Stimulated activated naive B cell treated with anti-CD40 and anti-IgM and Interleukin-4, amounts not matched to agents 10 μg/mL and 1 μg/mL and 100 μg/mL, for 72 hours (primary cell): Measurements from ENCODE around the gene PRR14.

Experiments
- ATAC-seq, 2 donors: fragments of 150-1000 bp; cut with Tn5 transposase; replicated peaks; 2 replicates each; pipeline ENCODE4 v1.10.0; 2021; ENCODE audit warnings: moderate library complexity in 1 of 2
- DNase-seq: peaks from one replicate; pipeline ENCODE4 v3.0.0; 2021
- H3K27ac Mint-ChIP-seq: one replicate; pipeline ENCODE4 v1.8.0; 2022; ENCODE audit warnings: mild to moderate bottlenecking, mixed read lengths
- H3K27me3 Mint-ChIP-seq, 2 donors: one replicate each; pipeline ENCODE4 v1.8.0; 2022; ENCODE audit warnings: mixed read lengths in 2 of 2
- H3K36me3 Mint-ChIP-seq, 2 donors: one replicate each; pipeline ENCODE4 v1.8.0; 2022; ENCODE audit warnings: mixed read lengths in 2 of 2, mild to moderate bottlenecking in 1 of 2
- H3K4me1 Mint-ChIP-seq, 2 donors: one replicate each; pipeline ENCODE4 v1.8.0; 2022; ENCODE audit warnings: mixed read lengths in 2 of 2, mild to moderate bottlenecking in 1 of 2
- H3K4me3 Mint-ChIP-seq, 2 donors: one replicate each; pipeline ENCODE4 v1.8.0; 2022; ENCODE audit warnings: mild to moderate bottlenecking in 2 of 2, mixed read lengths in 2 of 2, moderate library complexity in 1 of 2
- H3K9me3 Mint-ChIP-seq, 2 donors: one replicate each; pipeline ENCODE4 v1.8.0; 2022; ENCODE audit warnings: mixed read lengths in 2 of 2, mild to moderate bottlenecking in 1 of 2

Gene PRR14

DNA sequence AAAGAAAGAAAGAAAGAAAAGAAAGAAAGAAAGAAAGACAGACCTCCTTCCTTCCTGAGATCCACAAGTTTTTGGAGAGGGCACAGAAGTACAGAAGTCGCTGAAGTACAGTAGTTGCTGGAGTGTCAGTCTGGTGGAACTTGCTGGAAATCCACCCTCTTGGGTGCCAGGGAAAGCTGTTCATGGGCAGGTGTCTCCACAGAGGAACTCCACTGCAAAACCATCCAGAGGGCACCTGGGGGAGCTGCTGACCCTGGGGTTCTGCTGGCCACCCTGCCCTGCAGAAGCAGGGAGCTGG, 3.5 kb upstream of the PRR14 start:
- H3K27me3 Mint-ChIP-seq, result no peaks in the 10 kb centered on the region
- H3K4me1 Mint-ChIP-seq, result peaks cover 14 to 23% of the 10 kb centered on the region in 2 donors
- peaks cover 2 to 9% of the 10 kb centered on the region in 2 donors for H3K36me3 Mint-ChIP-seq
- H3K27ac Mint-ChIP-seq, result no peak overlapping the region
- H3K9me3 Mint-ChIP-seq, result no peaks in the 10 kb centered on the region
- ATAC-seq (no peak), DNase-seq (no peak)
- no peak overlapping the region for H3K4me3 Mint-ChIP-seq

DNA sequence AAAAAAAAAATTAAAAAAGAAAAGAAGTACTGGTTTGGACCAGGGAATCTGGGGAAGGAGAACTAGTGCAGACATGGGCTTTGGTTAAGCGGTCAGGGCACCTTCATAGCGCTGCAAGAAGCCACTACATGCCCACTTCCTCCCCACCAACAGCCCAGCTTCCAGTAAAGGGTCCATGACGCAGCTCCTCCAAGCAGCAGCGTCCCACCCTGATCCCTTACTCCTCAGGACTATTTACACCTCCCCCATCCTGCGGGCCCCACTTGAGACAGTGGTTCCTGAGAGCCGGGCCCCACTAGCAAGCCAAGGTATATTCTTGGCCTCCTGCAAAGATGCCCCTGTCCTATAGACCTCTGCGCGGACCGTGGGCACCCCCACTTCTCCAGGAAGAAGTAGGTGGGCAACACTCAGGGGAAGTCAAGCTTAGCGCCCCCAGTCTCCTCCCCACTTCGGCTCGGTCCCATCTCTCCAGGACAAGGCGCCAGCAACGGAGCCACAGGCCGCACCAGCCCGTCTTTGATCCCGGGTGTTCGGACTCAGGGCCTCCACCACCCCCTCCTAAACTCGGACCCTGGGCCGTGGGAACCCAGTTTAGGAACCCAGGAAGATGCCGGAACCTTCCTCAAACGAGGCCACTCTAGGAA, 913 bp upstream of the PRR14 start:
- peak; percentile 1 to 3 for ATAC-seq
- H3K27ac Mint-ChIP-seq, result peak overlapping the region; percentile 99
- H3K9me3 Mint-ChIP-seq, result no peaks in the 10 kb centered on the region
- DNase-seq, result peak; percentile 27
- H3K4me1 Mint-ChIP-seq, result peaks cover 24 to 26% of the 10 kb centered on the region in 2 donors
- peaks cover 14 to 27% of the 10 kb centered on the region in 2 donors for H3K36me3 Mint-ChIP-seq
- peak overlapping the region; percentile 95 to 96 for H3K4me3 Mint-ChIP-seq
- no peaks in the 10 kb centered on the region for H3K27me3 Mint-ChIP-seq

DNA sequence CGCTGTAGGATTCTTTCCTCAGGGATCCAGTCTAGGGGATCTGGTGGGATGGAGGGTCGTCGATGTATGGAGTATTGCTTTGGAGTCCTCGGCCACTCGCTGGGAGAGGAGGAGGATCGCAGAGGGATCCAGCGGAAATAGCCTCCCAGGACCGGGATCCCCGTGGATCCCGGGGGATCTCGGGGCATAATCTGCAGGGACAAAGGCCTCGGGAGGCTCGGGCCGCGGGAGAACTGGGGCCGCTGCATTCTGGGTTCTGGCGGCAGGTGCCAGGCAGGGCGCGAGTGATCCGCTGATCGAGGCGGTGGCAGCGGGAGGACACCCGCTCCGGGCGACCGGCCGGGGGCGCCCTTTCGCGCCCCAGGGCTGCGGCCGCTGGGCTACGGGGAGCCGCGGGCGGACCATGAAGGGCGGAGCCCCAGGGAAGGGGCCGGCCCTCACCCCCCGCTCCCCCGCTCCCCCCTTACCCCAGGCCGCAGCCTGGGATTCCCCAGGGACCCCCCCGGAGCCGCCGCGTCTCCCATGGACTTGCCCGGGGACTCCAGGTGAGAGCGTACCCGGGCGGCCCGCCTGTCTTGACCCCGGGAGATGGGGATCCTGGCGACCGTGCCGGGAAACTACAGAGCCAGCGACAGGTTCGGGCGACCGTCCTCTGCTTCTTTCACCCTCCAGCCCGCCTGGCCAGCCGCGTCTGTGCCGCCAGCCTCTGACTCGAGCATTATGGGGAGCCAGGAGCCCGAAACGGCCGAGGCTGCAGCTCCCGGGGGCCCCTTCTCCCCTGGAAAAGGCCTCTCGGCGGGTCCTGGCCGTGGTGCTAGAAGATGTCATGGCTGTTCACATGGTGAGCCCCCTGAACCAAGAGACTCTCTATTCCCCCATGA, 604 bp downstream of the PRR14 start:
- peaks cover 23 to 40% of the 10 kb centered on the region in 2 donors for H3K36me3 Mint-ChIP-seq
- H3K27me3 Mint-ChIP-seq, result no peaks in the 10 kb centered on the region
- peak overlapping the region; percentile 99 for H3K27ac Mint-ChIP-seq
- no peaks in the 10 kb centered on the region for H3K9me3 Mint-ChIP-seq
- ATAC-seq, result peak; percentile 70 to 76
- H3K4me1 Mint-ChIP-seq, result peaks cover 25 to 32% of the 10 kb centered on the region in 2 donors
- H3K4me3 Mint-ChIP-seq, result peak overlapping the region; percentile 95 to 96
- DNase-seq, result peak; percentile 79

DNA sequence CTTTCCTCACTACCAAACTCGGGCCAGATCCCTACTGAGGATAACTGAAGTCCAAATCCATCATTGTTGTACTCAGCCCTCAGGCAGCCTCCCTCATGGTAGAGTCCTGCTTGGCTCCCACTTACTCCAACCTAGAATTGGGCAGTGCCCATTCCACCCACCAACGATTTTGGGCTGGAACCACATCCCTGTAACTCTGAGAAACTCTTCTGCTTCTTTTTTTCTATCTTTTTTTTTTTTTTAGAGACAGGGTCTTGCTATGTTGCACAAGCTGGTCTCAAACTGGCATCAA, 1.2 kb downstream of the PRR14 start:
- peaks cover 29 to 38% of the 10 kb centered on the region in 2 donors for H3K4me1 Mint-ChIP-seq
- no peaks in the 10 kb centered on the region for H3K9me3 Mint-ChIP-seq
- H3K4me3 Mint-ChIP-seq, result peak overlapping the region; percentile 95 to 96
- no peaks in the 10 kb centered on the region for H3K27me3 Mint-ChIP-seq
- peaks cover 23 to 46% of the 10 kb centered on the region in 2 donors for H3K36me3 Mint-ChIP-seq
- no peak for DNase-seq
- peak overlapping the region; percentile 96 for H3K27ac Mint-ChIP-seq
- no peak for ATAC-seq

DNA sequence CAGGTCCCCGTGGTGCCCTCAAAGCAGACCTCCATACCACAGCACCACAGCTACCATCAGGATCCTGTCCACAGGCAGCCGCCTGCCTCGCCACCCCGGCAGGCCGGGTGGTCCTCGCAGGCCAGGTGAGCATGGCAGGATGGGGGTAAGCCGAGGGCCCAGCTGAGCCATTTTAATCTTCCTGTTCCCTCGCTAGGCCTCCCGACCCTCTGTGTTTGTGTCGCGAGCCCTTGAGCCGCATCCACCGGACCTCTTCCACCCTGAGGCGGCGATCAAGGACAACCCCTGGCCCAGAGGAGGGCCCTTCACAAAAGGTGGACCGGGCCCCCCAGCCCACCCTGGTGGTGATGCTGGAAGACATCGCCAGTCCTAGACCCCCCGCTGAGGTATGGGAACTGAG, 2.0 kb downstream of the PRR14 start:
- peaks cover 34 to 45% of the 10 kb centered on the region in 2 donors for H3K4me1 Mint-ChIP-seq

DNA sequence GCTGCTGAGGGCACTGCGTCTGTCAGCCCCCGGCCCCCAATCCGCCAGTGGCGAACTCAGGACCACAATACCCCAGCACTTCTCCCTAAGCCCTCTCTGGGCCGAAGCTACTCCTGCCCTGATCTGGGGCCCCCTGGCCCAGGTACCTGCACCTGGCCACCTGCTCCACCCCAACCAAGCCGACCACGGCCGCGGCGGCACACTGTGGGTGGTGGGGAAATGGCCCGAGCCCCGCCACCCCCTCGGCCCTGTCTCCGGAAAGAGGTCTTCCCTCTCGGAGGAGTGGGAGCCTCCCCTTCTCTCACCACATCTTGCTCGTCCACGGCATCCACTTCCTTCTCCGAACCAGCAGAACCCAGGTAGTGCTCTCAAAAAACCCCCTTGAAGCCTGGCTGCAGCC, 4.1 kb downstream of the PRR14 start:
- no peak overlapping the region for H3K27ac Mint-ChIP-seq
- peaks cover 23 to 50% of the 10 kb centered on the region in 2 donors for H3K36me3 Mint-ChIP-seq
- H3K4me1 Mint-ChIP-seq, result peaks cover 32 to 42% of the 10 kb centered on the region in 2 donors

More for the DNA sequence above, 2.0 kb downstream of the PRR14 start:
- H3K9me3 Mint-ChIP-seq, result no peaks in the 10 kb centered on the region
- no peak for ATAC-seq
- H3K27ac Mint-ChIP-seq, result peak overlapping the region; percentile 96
- H3K27me3 Mint-ChIP-seq, result no peaks in the 10 kb centered on the region
- peaks cover 23 to 46% of the 10 kb centered on the region in 2 donors for H3K36me3 Mint-ChIP-seq
- peak overlapping the region; percentile 95 to 96 for H3K4me3 Mint-ChIP-seq
- DNase-seq, result no peak

DNA sequence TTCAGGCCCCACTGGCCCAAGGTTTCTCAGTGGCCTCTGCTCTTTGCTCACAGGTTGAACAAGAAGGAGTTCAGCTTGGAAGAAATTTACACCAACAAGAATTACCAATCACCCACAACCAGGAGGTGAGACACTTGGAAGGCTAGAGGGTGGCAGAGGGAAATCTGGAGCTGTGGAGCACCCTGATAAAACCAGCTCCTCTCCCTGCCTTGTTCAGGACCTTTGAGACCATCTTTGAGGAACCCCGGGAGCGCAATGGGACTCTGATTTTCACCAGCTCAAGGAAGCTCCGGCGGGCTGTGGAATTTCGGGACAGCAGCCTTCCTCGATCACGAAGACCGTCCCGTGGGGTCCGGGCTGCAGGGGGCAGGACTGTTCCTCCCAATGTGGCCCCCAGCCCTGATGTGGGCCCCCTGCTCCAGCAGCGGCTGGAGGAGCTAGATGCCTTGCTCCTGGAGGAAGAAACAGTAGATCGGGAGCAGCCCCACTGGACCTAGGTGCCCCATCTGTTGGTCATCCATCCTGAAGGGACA, 5.1 kb downstream of the PRR14 start:
- DNase-seq (no peak), ATAC-seq (no peak)
- Mint-ChIP-seq H3K4me3 (no peak overlapping the region), H3K9me3 (no peaks in the 10 kb centered on the region), H3K4me1 (peaks cover 28 to 43% of the 10 kb centered on the region in 2 donors), H3K27me3 (no peaks in the 10 kb centered on the region), H3K27ac (peak overlapping the region; percentile 31), H3K36me3 (peaks cover 27 to 54% of the 10 kb centered on the region in 2 donors)

More for the DNA sequence above, 4.1 kb downstream of the PRR14 start:
- no peaks in the 10 kb centered on the region for H3K9me3 Mint-ChIP-seq
- DNase-seq (no peak), ATAC-seq (no peak)
- no peak overlapping the region for H3K4me3 Mint-ChIP-seq
- H3K27me3 Mint-ChIP-seq, result no peaks in the 10 kb centered on the region

DNA sequence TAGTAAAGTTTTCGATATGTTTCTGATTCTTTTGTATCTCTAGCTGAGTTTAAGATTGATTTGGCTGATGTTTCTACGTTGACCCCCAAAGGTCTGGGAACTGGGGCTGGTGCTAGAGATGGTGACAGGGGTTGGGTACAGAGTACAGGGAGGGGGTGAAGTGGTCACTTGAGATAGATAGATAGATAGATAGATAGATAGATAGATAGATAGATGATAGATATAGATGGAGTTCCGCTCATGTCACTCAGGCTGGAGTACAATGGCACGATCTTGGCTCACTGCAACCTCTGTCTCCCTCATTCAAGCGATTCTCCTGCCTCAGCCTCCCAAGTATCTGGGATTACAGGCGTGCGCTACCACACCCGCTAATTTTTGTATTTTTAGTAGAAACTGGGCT, 5.6 kb downstream of the PRR14 start:
- H3K36me3 Mint-ChIP-seq, result peaks cover 31 to 57% of the 10 kb centered on the region in 2 donors
- H3K9me3 Mint-ChIP-seq, result no peaks in the 10 kb centered on the region
- H3K27ac Mint-ChIP-seq, result peak overlapping the region; percentile 82
- DNase-seq (no peak), ATAC-seq (no peak)
- peaks cover 31 to 49% of the 10 kb centered on the region in 2 donors for H3K4me1 Mint-ChIP-seq
- H3K4me3 Mint-ChIP-seq, result no peak overlapping the region
- H3K27me3 Mint-ChIP-seq, result no peaks in the 10 kb centered on the region

DNA sequence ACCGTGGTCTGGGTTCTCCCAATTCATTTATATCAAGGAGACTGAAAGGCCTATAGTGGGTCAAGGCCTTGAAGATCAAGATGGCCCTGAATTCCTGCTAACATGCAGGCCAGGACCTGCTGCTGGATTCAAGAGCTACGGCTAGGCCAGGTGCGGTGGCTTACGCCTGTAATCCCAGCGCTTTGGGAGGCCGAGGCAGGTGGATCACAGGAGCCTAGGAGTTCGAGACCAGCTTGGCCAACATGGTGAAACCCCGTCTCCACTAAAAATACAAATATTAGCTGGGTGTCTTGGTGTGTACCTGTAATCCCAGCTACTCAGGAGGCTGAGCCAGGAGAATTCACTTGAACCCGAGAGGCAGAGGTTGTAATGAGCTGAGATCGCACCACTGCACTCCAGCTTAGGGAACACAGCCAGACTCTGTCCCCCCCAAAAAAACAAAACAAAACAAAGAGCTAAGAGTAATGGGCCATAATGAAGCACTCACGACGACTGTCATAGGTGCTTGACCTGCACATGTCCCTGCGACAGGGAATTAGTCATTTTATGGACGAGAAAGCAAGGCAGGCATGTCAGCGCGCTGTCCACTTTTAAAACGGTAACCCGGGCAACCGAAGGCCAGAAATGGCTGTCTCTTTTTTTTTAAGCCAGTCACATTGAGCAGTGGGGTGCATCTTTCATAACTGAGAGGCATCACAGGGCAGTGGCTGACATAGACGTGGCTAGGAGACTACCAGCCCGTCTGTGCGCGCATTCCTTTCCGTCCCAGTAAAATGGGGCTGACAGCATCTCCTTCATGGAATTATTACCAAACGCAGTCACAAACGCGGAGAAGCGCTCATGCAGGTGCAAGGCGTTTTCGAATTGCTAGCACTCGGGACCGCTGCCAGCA, 6.5 kb downstream of the PRR14 start:
- H3K36me3 Mint-ChIP-seq, result peaks cover 32 to 59% of the 10 kb centered on the region in 2 donors
- H3K27me3 Mint-ChIP-seq, result no peaks in the 10 kb centered on the region
- no peak for ATAC-seq
- H3K4me3 Mint-ChIP-seq, result peak overlapping the region; percentile 65 to 85
- H3K27ac Mint-ChIP-seq, result peak overlapping the region; percentile 87
- no peak for DNase-seq
- H3K4me1 Mint-ChIP-seq, result peaks cover 30 to 49% of the 10 kb centered on the region in 2 donors
- H3K9me3 Mint-ChIP-seq, result no peaks in the 10 kb centered on the region

DNA sequence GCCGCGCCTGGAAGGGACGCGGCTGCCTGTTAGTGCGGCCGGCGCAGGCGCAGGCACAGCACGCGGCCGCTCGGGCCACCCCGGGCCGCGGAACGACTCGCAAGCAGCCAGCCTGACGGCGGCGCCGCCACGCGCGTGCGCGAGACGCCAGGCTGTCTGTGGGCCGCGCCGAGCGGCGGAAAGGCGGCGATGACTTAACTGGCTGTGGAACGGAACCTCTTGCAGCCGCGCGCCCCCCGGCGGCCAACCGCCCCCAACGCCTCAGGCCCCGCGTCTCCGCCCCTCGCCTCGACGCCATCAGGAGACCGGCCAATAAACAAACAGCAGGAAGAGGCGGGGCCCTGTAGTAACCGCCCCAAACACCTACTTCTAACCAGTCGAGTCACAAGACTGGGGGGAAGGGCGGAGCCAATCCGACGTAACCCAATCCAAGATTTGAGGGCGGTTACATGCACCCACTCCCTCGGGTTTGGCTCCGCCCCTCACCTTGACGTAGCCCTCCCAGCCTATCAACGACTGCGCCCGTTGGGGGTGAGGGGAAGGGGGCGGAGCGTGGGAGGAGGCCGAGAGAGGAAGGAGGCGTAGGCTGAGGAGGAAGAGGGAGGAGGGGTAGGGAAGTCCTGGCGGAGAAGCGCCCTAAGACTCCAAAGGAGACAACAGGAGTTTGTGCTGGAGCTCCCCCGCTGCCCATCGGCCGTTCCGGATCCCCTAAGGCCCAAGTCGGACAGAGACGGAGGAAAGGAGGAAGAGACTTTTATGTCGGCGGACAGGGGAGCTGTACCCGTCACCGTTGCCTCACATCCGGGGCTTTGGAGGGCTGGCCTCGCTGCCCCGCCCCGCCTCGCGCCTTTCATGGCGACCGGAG, 7.3 kb downstream of the PRR14 start, which contains the start of gene FBRS:
Gene FBRS (plus strand): TSS at position 566 of the 865 bp plus-strand sequence. CDS start 1,088 bp downstream, outside the sequence.
- Mint-ChIP-seq H3K27me3 (no peaks in the 10 kb centered on the region), H3K27ac (peak within 1 kb of the TSS; percentile 99), H3K4me3 (peak within 1 kb of the TSS; percentile 85 to 91), H3K4me1 (peaks cover 26 to 46% of the 10 kb centered on the region in 2 donors), H3K36me3 (peaks cover 29 to 54% of the 10 kb centered on the region in 2 donors), H3K9me3 (no peaks in the 10 kb centered on the region)
- peak; percentile 100 for DNase-seq
- peak; percentile 76 to 77 for ATAC-seq

DNA sequence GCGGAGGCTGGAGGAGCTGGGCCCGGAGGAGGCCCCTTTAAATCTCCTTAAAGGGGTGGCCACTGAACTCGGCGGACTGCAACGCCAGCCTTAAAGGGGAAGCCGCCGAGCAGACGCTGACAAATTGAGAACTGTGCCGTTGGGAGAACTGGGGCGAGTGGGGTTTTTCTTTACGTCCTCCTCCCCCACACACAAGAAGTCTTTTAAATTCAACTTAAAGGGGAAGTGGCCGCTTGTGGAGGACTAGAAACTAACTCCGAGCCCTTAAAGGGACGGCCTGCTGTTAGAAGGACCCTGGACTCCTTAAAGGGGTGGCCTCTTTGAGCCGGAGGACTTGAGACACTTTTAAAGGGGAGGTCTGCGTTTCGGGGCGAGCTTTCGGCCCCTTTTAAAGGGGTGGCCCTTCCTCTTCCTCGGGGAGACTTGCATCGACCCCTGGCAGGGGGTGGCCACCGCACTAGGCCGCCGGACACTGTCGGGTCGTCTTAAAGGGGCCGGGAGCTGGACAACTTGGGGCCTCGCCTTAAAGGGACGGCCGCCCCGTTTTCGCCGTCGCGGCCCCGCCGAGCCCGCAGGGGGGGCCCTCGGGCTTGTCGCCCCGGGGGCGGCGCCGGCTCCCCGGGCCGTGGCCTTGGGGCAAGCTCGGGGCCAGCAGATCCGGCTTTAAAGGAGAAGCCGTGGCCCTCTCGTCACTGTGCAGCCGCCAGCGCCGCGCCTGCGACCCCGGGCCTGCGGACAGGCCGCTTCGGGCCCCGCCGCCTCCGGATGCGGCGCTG, 8.2 kb downstream of the PRR14 start:
- Mint-ChIP-seq H3K9me3 (no peaks in the 10 kb centered on the region), H3K4me3 (peak overlapping the region; percentile 85 to 91), H3K4me1 (peaks cover 33 to 53% of the 10 kb centered on the region in 2 donors), H3K27ac (peak overlapping the region; percentile 99), H3K27me3 (no peaks in the 10 kb centered on the region), H3K36me3 (peaks cover 37 to 62% of the 10 kb centered on the region in 2 donors)
- DNase-seq, result peak; percentile 98
- ATAC-seq, result peak; percentile 38 to 53

DNA sequence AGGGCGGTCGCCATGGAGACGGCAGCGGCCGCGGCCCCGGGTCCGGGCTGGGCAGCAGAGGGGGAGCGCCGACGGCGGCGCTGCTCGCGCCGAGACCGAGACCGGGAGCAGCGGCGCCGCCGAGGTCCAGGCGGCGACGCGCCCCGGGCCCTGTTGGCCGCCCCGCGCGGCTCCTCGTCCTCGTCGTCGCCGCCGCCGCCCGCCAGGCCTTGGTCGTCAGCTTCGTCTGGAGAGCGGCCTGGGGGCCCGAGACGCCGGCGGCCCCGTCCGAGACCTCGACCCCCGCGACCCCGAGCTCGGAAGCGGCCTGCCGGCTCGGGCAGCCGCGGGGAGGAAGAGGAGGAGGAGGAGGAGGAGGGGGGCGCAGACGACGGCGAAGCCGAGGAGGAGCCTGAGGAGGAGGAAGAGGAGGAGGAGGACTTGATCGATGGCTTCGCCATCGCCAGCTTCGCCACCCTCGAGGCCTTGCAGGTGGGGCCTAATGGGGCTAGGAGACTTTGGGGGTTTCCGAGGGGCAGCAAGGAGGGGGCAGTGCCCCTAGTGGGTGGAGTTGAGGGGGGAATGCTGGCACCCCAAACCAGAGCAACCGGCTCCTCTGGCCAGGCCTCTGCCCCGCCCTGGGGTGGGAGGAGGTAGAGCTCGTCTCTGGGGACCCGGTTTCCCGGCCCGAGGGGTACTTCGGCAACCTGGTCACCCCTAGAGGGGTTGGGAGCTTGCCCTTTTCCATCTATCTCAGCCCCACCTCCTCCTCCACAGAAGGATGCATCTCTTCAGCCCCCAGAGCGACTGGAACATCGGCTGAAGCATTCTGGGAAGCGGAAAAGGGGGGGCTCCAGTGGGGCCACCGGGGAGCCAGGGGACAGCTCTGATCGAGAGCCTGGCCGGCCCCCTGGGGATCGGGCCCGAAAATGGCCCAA, 9.0 kb downstream of the PRR14 start:
- peaks cover 32 to 55% of the 10 kb centered on the region in 2 donors for H3K4me1 Mint-ChIP-seq
- H3K36me3 Mint-ChIP-seq, result peaks cover 34 to 56% of the 10 kb centered on the region in 2 donors
- peak overlapping the region; percentile 85 to 90 for H3K4me3 Mint-ChIP-seq
- H3K9me3 Mint-ChIP-seq, result no peaks in the 10 kb centered on the region
- ATAC-seq (no peak), DNase-seq (peak; percentile 65)
- peak overlapping the region; percentile 86 for H3K27ac Mint-ChIP-seq
- no peaks in the 10 kb centered on the region for H3K27me3 Mint-ChIP-seq
